SJCRH30 (cell line): ENCODE data around the gene APBA2. TPM values are rescaled to one million over a fixed set of nuclear protein-coding genes. Genes with fewer than 3 reads are reported as not detected.

ENCODE experiments used
- DNase-seq, 2 experiments: peaks; one replicate each; pipeline ENCODE4 v3.0.0-alpha.2; 2015 to 2020
- H3K27ac ChIP-seq: fragments of 250-450 bp; sonication (Bioruptor Pico); 2 replicates; pipeline ENCODE4 v1.5.1; 2020; ENCODE audit warnings: mild to moderate bottlenecking, moderate library complexity
- H3K27me3 ChIP-seq: fragments of 250-450 bp; sonication (Bioruptor Pico); 2 replicates; pipeline ENCODE4 v1.5.1; 2020; ENCODE audit warnings: mild to moderate bottlenecking, moderate library complexity
- H3K36me3 ChIP-seq: fragments of 250-450 bp; sonication (Bioruptor Pico); 2 replicates; pipeline ENCODE4 v1.5.1; 2020; ENCODE audit warnings: mild to moderate bottlenecking, moderate library complexity
- H3K4me1 ChIP-seq: fragments of 250-450 bp; sonication (Bioruptor Pico); 2 replicates; pipeline ENCODE4 v1.5.1; 2020; ENCODE audit warnings: mild to moderate bottlenecking, moderate library complexity
- H3K4me3 ChIP-seq: fragments of 250-450 bp; sonication (Bioruptor Pico); 2 replicates; pipeline ENCODE4 v1.5.1; 2020; ENCODE audit warnings: mild to moderate bottlenecking, moderate library complexity
- H3K9me3 ChIP-seq: fragments of 250-450 bp; sonication (Bioruptor Pico); replicated peaks from 2 replicates; pipeline ENCODE4 v1.5.1; 2020; ENCODE audit warnings: mild to moderate bottlenecking, moderate library complexity
- total RNA-seq: library from RNA; depleted of rRNA; stranded (reverse); fragments of >200 nt; shearing (Covaris generic); gene quantifications from 2 replicates; pipeline ENCODE4 v1.2.3, GENCODE V29; 2014

The APBA2 gene
- total RNA-seq, 1 experiment from 2014 or later, result 11.9 TPM

- H3K4me3 ChIP-seq, result no peak overlapping the region
- H3K27ac ChIP-seq, result no peak overlapping the region
- peaks cover 3% of the 10 kb centered on the region; the same call in 1 of the 2 replicates for H3K4me1 ChIP-seq
- no peaks in the 10 kb centered on the region for H3K27me3 ChIP-seq
- no peaks in the 10 kb centered on the region for H3K9me3 ChIP-seq
- H3K36me3 ChIP-seq, result no peaks in the 10 kb centered on the region
- DNase-seq, result peak; percentile 47 to 75
These were observed 90.0 kb downstream of the APBA2 start for GRCh38 chr15:28975766-28976179.

DNA sequence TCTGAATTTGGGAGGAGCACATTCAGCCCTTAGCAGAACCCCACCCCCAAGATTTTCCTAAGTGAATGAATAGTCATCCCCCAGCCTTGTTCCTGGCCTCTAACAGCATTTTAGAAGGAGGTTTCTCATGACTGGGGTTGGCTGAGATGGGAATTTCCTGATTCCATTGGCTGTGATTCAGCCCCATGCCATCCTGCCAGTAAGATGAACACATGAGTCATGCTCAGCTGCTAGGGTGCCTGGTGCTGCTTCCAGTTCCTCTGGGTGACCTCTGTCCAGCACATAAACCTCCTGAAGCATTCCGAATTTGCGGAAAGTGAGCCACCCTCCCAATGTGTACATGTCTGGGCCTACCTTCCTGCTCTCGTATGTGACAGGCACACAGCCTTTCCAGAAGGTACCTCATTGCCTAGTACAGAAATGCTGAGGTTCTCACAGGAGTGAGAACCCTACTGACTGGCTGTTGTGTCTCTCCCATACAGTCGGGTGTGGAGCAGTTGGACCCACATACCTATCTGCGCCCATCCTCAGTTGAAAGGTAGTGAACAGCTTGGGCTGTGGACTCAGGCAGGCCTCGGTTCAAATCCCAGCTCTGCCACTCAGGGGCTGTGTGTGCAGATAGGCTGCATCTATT is 91.7 kb downstream of the APBA2 start:
- Histone ChIP-seq H3K27me3 (no peaks in the 10 kb centered on the region), H3K4me3 (no peak overlapping the region), H3K36me3 (no peaks in the 10 kb centered on the region), H3K27ac (no peak overlapping the region), H3K9me3 (no peaks in the 10 kb centered on the region), H3K4me1 (peaks cover 3% of the 10 kb centered on the region; the same call in 1 of the 2 replicates)
- peak; percentile 65 to 69 for DNase-seq

DNA sequence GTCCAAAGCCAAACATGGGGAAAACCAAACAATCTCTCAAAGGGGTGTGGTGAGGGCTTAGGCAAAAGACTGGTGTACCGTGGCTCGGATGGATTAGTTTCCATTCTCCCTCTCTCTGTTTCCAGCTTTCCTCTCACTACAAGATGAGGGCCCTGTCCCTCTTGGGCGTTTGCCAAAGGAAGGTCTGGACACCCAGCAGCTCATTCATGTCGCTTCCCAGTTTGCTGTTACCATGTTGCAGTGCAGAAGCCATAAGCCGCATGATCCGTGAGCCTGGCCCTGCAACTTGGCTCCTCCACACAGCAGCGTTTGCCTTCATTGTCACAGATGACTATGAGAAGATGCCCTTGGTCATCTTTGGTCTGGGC is 92.2 kb downstream of the APBA2 start:
- H3K27ac ChIP-seq, result no peak overlapping the region
- H3K27me3 ChIP-seq, result no peaks in the 10 kb centered on the region
- DNase-seq, result no peak
- no peaks in the 10 kb centered on the region for H3K9me3 ChIP-seq
- H3K36me3 ChIP-seq, result no peaks in the 10 kb centered on the region
- peaks cover 3% of the 10 kb centered on the region; the same call in 1 of the 2 replicates for H3K4me1 ChIP-seq
- H3K4me3 ChIP-seq, result no peak overlapping the region

DNA sequence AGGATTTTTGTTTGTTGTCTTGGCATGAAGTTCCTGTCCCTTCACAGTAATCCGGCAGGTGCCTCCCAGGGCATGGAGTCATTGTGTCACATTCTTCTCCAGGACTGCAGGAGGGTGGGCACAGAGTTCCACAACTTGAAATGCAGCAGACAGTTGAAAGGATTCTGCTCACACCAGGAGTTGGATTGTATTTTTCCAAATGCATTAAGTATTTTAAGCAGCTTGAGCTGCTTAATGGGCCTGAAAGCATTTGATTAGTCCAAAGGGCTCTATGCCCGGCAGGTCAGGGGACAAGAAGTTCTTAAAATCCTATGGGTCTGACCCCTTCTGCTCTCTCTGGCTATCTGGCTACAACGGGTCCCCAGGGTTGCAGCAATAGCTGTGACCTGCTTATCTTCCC is 92.9 kb downstream of the APBA2 start:
- H3K27me3 ChIP-seq, result no peaks in the 10 kb centered on the region
- H3K4me3 ChIP-seq, result no peak overlapping the region
- DNase-seq, result no peak
- H3K27ac ChIP-seq, result no peak overlapping the region
- H3K36me3 ChIP-seq, result no peaks in the 10 kb centered on the region
- no peaks in the 10 kb centered on the region for H3K9me3 ChIP-seq
- peaks cover 3% of the 10 kb centered on the region; the same call in 1 of the 2 replicates for H3K4me1 ChIP-seq

DNA sequence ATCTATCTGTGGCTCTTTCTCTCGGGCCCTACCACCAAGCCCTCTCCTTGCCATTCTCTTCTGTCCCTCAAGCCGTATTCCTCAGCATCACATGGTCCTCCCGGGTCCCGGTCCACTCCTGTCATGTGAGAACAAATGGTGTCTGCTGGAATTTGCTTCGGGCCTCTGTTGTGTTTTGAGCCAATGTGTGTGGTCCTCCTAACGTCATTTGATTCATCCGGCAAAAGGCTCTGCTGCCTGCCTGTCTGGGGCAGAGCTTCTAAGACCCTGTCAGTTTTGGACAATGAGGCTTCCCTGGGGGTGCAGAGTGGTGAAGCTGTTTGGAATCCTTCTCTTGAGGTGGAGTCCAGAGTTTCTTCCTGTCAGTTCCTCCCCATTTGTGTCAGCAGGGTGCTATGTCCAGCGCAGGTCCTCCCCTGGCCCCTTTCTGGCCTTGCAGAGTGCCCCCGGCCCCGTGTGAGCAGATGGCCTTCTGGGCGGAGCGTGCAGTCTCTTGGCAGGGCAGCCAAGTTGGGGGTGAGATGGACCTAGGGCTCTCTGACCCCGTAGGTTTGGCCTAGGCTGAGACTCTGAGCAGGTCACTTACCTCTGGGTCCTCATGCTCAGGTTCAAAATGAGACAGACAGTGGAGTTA is 93.6 kb downstream of the APBA2 start:
- Histone ChIP-seq H3K4me1 (peaks cover 3% of the 10 kb centered on the region; the same call in 1 of the 2 replicates), H3K27ac (no peak overlapping the region), H3K4me3 (no peak overlapping the region), H3K9me3 (no peaks in the 10 kb centered on the region), H3K36me3 (no peaks in the 10 kb centered on the region), H3K27me3 (no peaks in the 10 kb centered on the region)
- DNase-seq, result peak; percentile 16 to 26

GRCh38 chr15:28980709-28981350 is 95.1 kb downstream of the APBA2 start:
- no peaks in the 10 kb centered on the region for H3K9me3 ChIP-seq

GRCh38 chr15:28981351-28981720 is 95.6 kb downstream of the APBA2 start:
- no peak overlapping the region for H3K27ac ChIP-seq
- peaks cover 3% of the 10 kb centered on the region; the same call in 1 of the 2 replicates for H3K4me1 ChIP-seq
- no peaks in the 10 kb centered on the region for H3K36me3 ChIP-seq
- no peak overlapping the region for H3K4me3 ChIP-seq
- H3K27me3 ChIP-seq, result no peaks in the 10 kb centered on the region
- H3K9me3 ChIP-seq, result no peaks in the 10 kb centered on the region
- DNase-seq, result no peak

More at GRCh38 chr15:28980709-28981350, 95.1 kb downstream of the APBA2 start:
- Histone ChIP-seq H3K4me1 (peaks cover 3% of the 10 kb centered on the region; the same call in 1 of the 2 replicates), H3K4me3 (no peak overlapping the region), H3K27me3 (no peaks in the 10 kb centered on the region), H3K27ac (no peak overlapping the region), H3K36me3 (no peaks in the 10 kb centered on the region)
- DNase-seq, result no peak

GRCh38 chr15:28981921-28982320 is 96.1 kb downstream of the APBA2 start:
- Histone ChIP-seq H3K4me3 (no peak overlapping the region), H3K4me1 (no peaks in the 10 kb centered on the region; the same call in 1 of the 2 replicates), H3K27me3 (no peaks in the 10 kb centered on the region), H3K9me3 (no peaks in the 10 kb centered on the region), H3K36me3 (no peaks in the 10 kb centered on the region), H3K27ac (no peak overlapping the region)
- no peak for DNase-seq

DNA sequence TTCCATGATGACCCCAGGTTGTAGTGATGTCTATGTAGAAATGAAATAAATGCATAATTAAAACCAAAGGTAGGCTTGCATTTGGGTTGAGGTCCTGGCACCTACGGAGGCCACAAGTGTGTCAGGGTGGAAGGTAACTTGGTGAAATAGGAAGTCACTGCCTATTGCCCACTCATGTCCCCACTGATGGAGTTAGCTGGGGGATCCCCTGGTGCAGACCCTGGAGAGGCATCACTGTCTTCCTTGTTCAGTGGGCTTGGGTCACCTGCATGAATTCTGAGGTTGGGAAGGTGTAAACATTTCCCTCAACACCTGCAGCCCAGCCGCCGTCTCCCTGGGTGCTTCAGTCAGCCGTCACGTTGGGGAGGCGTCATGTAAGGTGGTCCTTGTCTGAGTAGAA is 97.1 kb downstream of the APBA2 start:
- Histone ChIP-seq H3K9me3 (no peaks in the 10 kb centered on the region), H3K36me3 (no peaks in the 10 kb centered on the region), H3K27ac (no peak overlapping the region), H3K27me3 (no peaks in the 10 kb centered on the region), H3K4me1 (no peaks in the 10 kb centered on the region), H3K4me3 (no peak overlapping the region)
- DNase-seq, result no peak

- no peaks in the 10 kb centered on the region for H3K36me3 ChIP-seq
- no peaks in the 10 kb centered on the region for H3K27me3 ChIP-seq
- no peak overlapping the region for H3K27ac ChIP-seq
- H3K4me3 ChIP-seq, result no peak overlapping the region
- no peaks in the 10 kb centered on the region for H3K9me3 ChIP-seq
- DNase-seq, result no peak
- no peaks in the 10 kb centered on the region for H3K4me1 ChIP-seq
These were observed 97.9 kb downstream of the APBA2 start for GRCh38 chr15:28983432-28984311.

- no peaks in the 10 kb centered on the region for H3K27me3 ChIP-seq
- H3K4me1 ChIP-seq, result no peaks in the 10 kb centered on the region
- peak; percentile 46 to 62 for DNase-seq
- no peaks in the 10 kb centered on the region for H3K9me3 ChIP-seq
- H3K4me3 ChIP-seq, result no peak overlapping the region
- H3K27ac ChIP-seq, result no peak overlapping the region
- H3K36me3 ChIP-seq, result no peaks in the 10 kb centered on the region
These were observed 98.9 kb downstream of the APBA2 start for GRCh38 chr15:28984421-28985315.

DNA sequence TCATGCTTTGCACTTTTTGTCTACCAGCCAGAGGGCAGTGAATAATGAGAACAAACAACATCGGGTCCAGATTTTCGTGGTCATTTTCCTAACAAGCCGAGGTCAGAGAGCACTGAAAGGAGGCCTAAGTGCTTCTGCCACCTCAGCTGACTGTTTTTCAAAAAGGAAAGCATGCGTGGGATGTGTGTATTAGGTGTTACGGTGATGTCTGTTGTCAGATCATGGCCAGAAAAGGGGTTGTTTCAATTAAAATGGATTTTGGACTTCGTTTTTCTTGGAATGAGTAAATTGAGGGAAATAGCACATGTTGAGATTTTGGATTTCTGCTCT is 99.5 kb downstream of the APBA2 start:
- no peaks in the 10 kb centered on the region for H3K4me1 ChIP-seq
- H3K9me3 ChIP-seq, result no peaks in the 10 kb centered on the region
- no peaks in the 10 kb centered on the region for H3K27me3 ChIP-seq
- no peak for DNase-seq
- no peak overlapping the region for H3K27ac ChIP-seq
- H3K36me3 ChIP-seq, result no peaks in the 10 kb centered on the region
- no peak overlapping the region for H3K4me3 ChIP-seq

DNA sequence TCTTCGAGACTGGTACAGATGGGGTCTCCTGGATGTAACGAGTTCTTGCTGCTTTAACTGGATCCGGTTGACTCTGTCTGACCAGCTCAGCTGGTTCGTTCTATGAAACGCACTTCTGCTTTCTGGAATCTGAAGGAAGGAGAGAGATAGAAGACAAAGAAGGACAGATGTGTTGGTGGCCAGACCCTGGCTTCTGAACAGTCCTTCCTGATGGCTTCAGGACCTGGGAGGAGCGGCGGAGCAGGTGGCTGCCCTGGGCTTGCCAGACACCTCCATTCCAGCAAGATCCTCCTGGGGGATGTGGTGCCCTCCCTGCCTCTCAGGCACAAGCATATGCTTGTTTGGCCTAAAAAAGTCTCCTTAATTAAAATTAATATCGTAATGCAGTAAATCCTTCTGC is 99.9 kb downstream of the APBA2 start:
- Histone ChIP-seq H3K4me3 (no peak overlapping the region), H3K9me3 (no peaks in the 10 kb centered on the region), H3K36me3 (no peaks in the 10 kb centered on the region), H3K27me3 (no peaks in the 10 kb centered on the region), H3K27ac (no peak overlapping the region), H3K4me1 (no peaks in the 10 kb centered on the region)
- DNase-seq, result no peak

DNA sequence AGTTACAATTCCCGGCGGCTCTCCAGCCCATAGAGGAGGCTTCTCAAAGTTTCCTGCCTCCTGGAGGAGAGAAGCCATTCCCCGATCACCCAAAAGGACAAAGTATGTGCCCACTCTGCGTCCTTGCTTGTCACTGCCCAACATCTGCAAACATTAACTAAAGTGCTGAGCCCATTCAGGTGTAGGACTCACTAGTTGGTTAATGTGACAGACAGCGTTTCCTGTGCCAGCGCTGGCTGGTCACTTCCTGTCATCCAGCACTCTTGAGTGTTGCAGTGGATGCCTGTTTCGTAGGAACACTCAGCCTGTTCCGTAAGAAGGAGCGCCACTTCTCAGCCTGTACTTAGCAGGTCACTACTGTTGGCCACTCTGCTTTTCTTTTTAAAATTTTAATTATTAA is 100.3 kb downstream of the APBA2 start:
- Histone ChIP-seq H3K27me3 (no peaks in the 10 kb centered on the region), H3K4me3 (no peak overlapping the region), H3K4me1 (no peaks in the 10 kb centered on the region), H3K27ac (no peak overlapping the region), H3K9me3 (no peaks in the 10 kb centered on the region), H3K36me3 (no peaks in the 10 kb centered on the region)
- no peak for DNase-seq
